Thyroid gland (tissue), 4 donors: ENCODE measurements around the gene CHD6. TPM values are rescaled to one million over a fixed set of nuclear protein-coding genes. Genes with fewer than 3 reads are reported as not detected.

Source experiments
- DNase-seq, 2 donors: peaks; one replicate each; pipeline ENCODE4 v3.0.0-alpha.2; 2019
- H3K27ac ChIP-seq, 3 donors: fragments of 200-600 bp; sonication (generic); 1 replicate in 2 of 3; 2 replicates in 1 of 3; pipeline ENCODE4 v1.5.1; 2016 to 2019; ENCODE audit warnings: mild to moderate bottlenecking in 1 of 3, moderate library complexity in 1 of 3
- H3K27me3 ChIP-seq: fragments of 200-600 bp; sonication (generic); one replicate; pipeline ENCODE4 v1.5.1; 2019
- H3K36me3 ChIP-seq, 2 donors: fragments of 200-600 bp; sonication (generic); one replicate each; pipeline ENCODE4 v1.5.1; 2016 to 2019
- H3K4me1 ChIP-seq, 2 donors: fragments of 200-600 bp; sonication (generic); one replicate each; pipeline ENCODE4 v1.5.1; 2017 to 2019
- H3K4me3 ChIP-seq, 3 donors: fragments of 200-600 bp; sonication (generic); replicated peaks in 1 of 3; 1 replicate in 2 of 3; 2 replicates in 1 of 3; pipeline ENCODE4 v1.5.1; 2016; ENCODE audit warnings: mild to moderate bottlenecking in 1 of 3
- H3K9me3 ChIP-seq: fragments of 200-600 bp; sonication (generic); one replicate; pipeline ENCODE4 v1.5.1; 2017
- CTCF ChIP-seq, 6 experiments: fragments of 200-600 bp in 3 of 6; fragments of 450-650 bp in 3 of 6; sonication (generic) in 3 of 6; IDR thresholded peaks; one replicate each; pipeline ENCODE4 v1.5.1; 2016 to 2019; ENCODE audit warnings: antibody characterized with exemption in 6 of 6, mild to moderate bottlenecking in 2 of 6, inconsistent platforms in 1 of 6, moderate library complexity in 1 of 6
- POLR2A ChIP-seq, 2 donors: fragments of 450-650 bp; IDR thresholded peaks; one replicate each; pipeline ENCODE4 v1.6.1; 2017; ENCODE audit warnings: antibody characterized with exemption in 2 of 2, mild to moderate bottlenecking in 2 of 2, moderate library complexity in 1 of 2
- WGBS, 2 donors: methylation state at CpG; one replicate each; pipeline ENCODE4 v1.1.5; 2017; 5-methylcytosine and 5-hydroxymethylcytosine counted together
- intact Hi-C: fragments of 100-400 bp; cut with DNase I; formaldehyde crosslinking; loops from one replicate; pipeline ENCODE4 v1.15.1; 2023
- total RNA-seq, 4 donors: library from RNA; depleted of rRNA; stranded (reverse); fragments of >200 nt; gene quantifications; one replicate each; pipeline ENCODE4 v1.2.3, GENCODE V29; 2016

The CHD6 gene
- total RNA-seq, 4 donors from 2014 or later = 58.0 to 104 (median 81.6) TPM

GRCh38 chr20:41386502-41387427, 231.4 kb downstream of the CHD6 start:
- H3K9me3 ChIP-seq = no peaks in the 10 kb centered on the region
- no peak for DNase-seq
- TF ChIP-seq POLR2A (IDR thresholded peaks at IDR 0.05) = no peak
- H3K36me3 ChIP-seq = no peaks in the 10 kb centered on the region
- no peak overlapping the region for H3K4me3 ChIP-seq
- H3K27ac ChIP-seq = no peak overlapping the region
- H3K27me3 ChIP-seq = no peaks in the 10 kb centered on the region
- 66 to 77% methylated on average over 14 of the region's 14 CpGs for WGBS, 2 donors
- intact Hi-C loops = no loop called here
- peaks cover 0 to 8% of the 10 kb centered on the region in 2 donors for H3K4me1 ChIP-seq

- H3K27ac ChIP-seq = no peak overlapping the region
- no peaks in the 10 kb centered on the region for H3K36me3 ChIP-seq
- H3K4me3 ChIP-seq = no peak overlapping the region
- H3K9me3 ChIP-seq = no peaks in the 10 kb centered on the region
- peaks cover 0 to 8% of the 10 kb centered on the region in 2 donors for H3K4me1 ChIP-seq
- intact Hi-C loops = no loop called here
- H3K27me3 ChIP-seq = no peaks in the 10 kb centered on the region
- WGBS, 2 donors = 68 to 80% methylated on average over 7 of the region's 7 CpGs
- TF ChIP-seq CTCF (IDR thresholded peaks at IDR 0.05) = no peak
- TF ChIP-seq POLR2A (IDR thresholded peaks at IDR 0.05) = no peak
- no peak for DNase-seq
Measured at GRCh38 chr20:41382791-41383305, 235.3 kb downstream of the CHD6 start.

- Histone ChIP-seq H3K36me3 (no peaks in the 10 kb centered on the region), H3K4me1 (no peaks in the 10 kb centered on the region), H3K9me3 (no peaks in the 10 kb centered on the region), H3K27me3 (no peaks in the 10 kb centered on the region), H3K4me3 (no peak overlapping the region), H3K27ac (no peak overlapping the region)
- no peak for DNase-seq
- intact Hi-C loops = no loop called here
- WGBS, 2 donors = 78 to 80% methylated on average over 12 of the region's 12 CpGs
- TF ChIP-seq POLR2A (IDR thresholded peaks at IDR 0.05) = no peak
- no peak for TF ChIP-seq CTCF (IDR thresholded peaks at IDR 0.05)
Measured at GRCh38 chr20:41380551-41381193, 237.5 kb downstream of the CHD6 start.

GRCh38 chr20:41379551-41379950, 238.6 kb downstream of the CHD6 start:
- intact Hi-C loops = no loop called here
- H3K27ac ChIP-seq = no peak overlapping the region
- 90 to 91% methylated on average over 2 of the region's 2 CpGs for WGBS, 2 donors
- no peaks in the 10 kb centered on the region for H3K36me3 ChIP-seq
- TF ChIP-seq POLR2A (IDR thresholded peaks at IDR 0.05) = no peak
- no peak for TF ChIP-seq CTCF (IDR thresholded peaks at IDR 0.05)
- H3K9me3 ChIP-seq = no peaks in the 10 kb centered on the region
- no peaks in the 10 kb centered on the region for H3K4me1 ChIP-seq
- H3K27me3 ChIP-seq = no peaks in the 10 kb centered on the region
- no peak overlapping the region for H3K4me3 ChIP-seq
- DNase-seq = no peak

- WGBS, 2 donors = 68 to 72% methylated on average over 6 of the region's 6 CpGs
Measured at GRCh38 chr20:41377275-41377674, 240.9 kb downstream of the CHD6 start.

More at GRCh38 chr20:41377275-41377674, 240.9 kb downstream of the CHD6 start:
- TF ChIP-seq POLR2A (IDR thresholded peaks at IDR 0.05) = no peak
- TF ChIP-seq CTCF (IDR thresholded peaks at IDR 0.05) = no peak
- H3K4me3 ChIP-seq = no peak overlapping the region
- no peaks in the 10 kb centered on the region for H3K27me3 ChIP-seq
- intact Hi-C loops = no loop called here
- no peaks in the 10 kb centered on the region for H3K36me3 ChIP-seq
- H3K27ac ChIP-seq = no peak overlapping the region
- no peaks in the 10 kb centered on the region for H3K4me1 ChIP-seq
- no peaks in the 10 kb centered on the region for H3K9me3 ChIP-seq
- no peak for DNase-seq
